ENCODE data around the gene GSK3A.
A peak's percentile ranks its signal among the peaks of the same experiment; 100 is the strongest.
"Not testable (repeated sequence)": the region's sequence is repeated elsewhere in the genome, so short reads cannot be mapped to it uniquely, and the experiment has no call there.

The GSK3A gene

GRCh38 chr19:42267644-42268141 is 25.3 kb upstream of the GSK3A start:
- DNase-seq = no peak

- DNase-seq = not testable (repeated sequence)
These were observed 24.7 kb upstream of the GSK3A start for GRCh38 chr19:42266928-42267603.

- not testable (repeated sequence) for DNase-seq
These were observed 23.7 kb upstream of the GSK3A start for GRCh38 chr19:42266105-42266504.

GRCh38 chr19:42261763-42262162 is 19.4 kb upstream of the GSK3A start:
- no peak for DNase-seq

- DNase-seq = not testable (repeated sequence)
These were observed 15.4 kb upstream of the GSK3A start for GRCh38 chr19:42257842-42258241.

- no peak for DNase-seq
These were observed 13.7 kb upstream of the GSK3A start for GRCh38 chr19:42255766-42256745.

- DNase-seq = peak; percentile 81
These were observed 12.7 kb upstream of the GSK3A start, which contains the start of gene ERF for GRCh38 chr19:42254850-42255765. ERF (minus strand) TSS chr19:42255128; CDS start chr19:42254999, 129 bp downstream.

- no peak for DNase-seq
These were observed 11.9 kb upstream of the GSK3A start for GRCh38 chr19:42254089-42254849.

GRCh38 chr19:42253245-42254088 is 11.1 kb upstream of the GSK3A start:
- no peak for DNase-seq

GRCh38 chr19:42252365-42253244 is 10.2 kb upstream of the GSK3A start:
- no peak for DNase-seq

- DNase-seq = no peak
These were observed 9.4 kb upstream of the GSK3A start for GRCh38 chr19:42251572-42252358.

- no peak for DNase-seq
These were observed 8.5 kb upstream of the GSK3A start for GRCh38 chr19:42250666-42251531.

GRCh38 chr19:42250183-42250665 is 7.8 kb upstream of the GSK3A start:
- no peak for DNase-seq

- no peak for DNase-seq
These were observed 7.4 kb upstream of the GSK3A start for GRCh38 chr19:42249769-42250168.

- DNase-seq = no peak
These were observed 6.8 kb upstream of the GSK3A start for GRCh38 chr19:42249149-42249750.

GRCh38 chr19:42248270-42249148 is 6.1 kb upstream of the GSK3A start:
- no peak for DNase-seq
